GM21576 (cell line): Measurements from ENCODE around the gene CCDC34.

Experiments used
- ATAC-seq: cut with Tn5 transposase; IDR thresholded peaks from one replicate; pipeline ENCODE4 v1.9.1; 2021; ENCODE audit warnings: mild to moderate bottlenecking, moderate library complexity; ENCODE audit not compliant: unreplicated experiment

Gene CCDC34

GRCh38 chr11:27392278-27393114 lies 29.5 kb upstream of the CCDC34 start:
- no peak for ATAC-seq

- no peak for ATAC-seq
These were observed 28.5 kb upstream of the CCDC34 start for GRCh38 chr11:27391331-27392015.

GRCh38 chr11:27390318-27391295 lies 27.6 kb upstream of the CCDC34 start:
- ATAC-seq = no peak

- no peak for ATAC-seq
These were observed 25.9 kb upstream of the CCDC34 start for GRCh38 chr11:27388869-27389268.

- ATAC-seq = no peak
These were observed 25.0 kb upstream of the CCDC34 start for GRCh38 chr11:27388001-27388400.

GRCh38 chr11:27387362-27387761 lies 24.3 kb upstream of the CCDC34 start:
- no peak for ATAC-seq

- ATAC-seq = no peak
These were observed 23.3 kb upstream of the CCDC34 start for GRCh38 chr11:27386181-27386845.

- no peak for ATAC-seq
These were observed 22.2 kb upstream of the CCDC34 start for GRCh38 chr11:27385245-27385644.

GRCh38 chr11:27384227-27384626 lies 21.2 kb upstream of the CCDC34 start:
- no peak for ATAC-seq

- no peak for ATAC-seq
These were observed 20.6 kb upstream of the CCDC34 start for GRCh38 chr11:27383645-27384044.

- no peak for ATAC-seq
These were observed 18.2 kb upstream of the CCDC34 start for GRCh38 chr11:27381238-27381666.

GRCh38 chr11:27380771-27381170 lies 17.8 kb upstream of the CCDC34 start:
- no peak for ATAC-seq

- ATAC-seq = no peak
These were observed 16.4 kb upstream of the CCDC34 start for GRCh38 chr11:27379449-27379848.

- no peak for ATAC-seq
These were observed 12.4 kb upstream of the CCDC34 start for GRCh38 chr11:27375370-27375769.

GRCh38 chr11:27373856-27374602 lies 11.0 kb upstream of the CCDC34 start:
- no peak for ATAC-seq

GRCh38 chr11:27373392-27373791 lies 10.4 kb upstream of the CCDC34 start:
- no peak for ATAC-seq

GRCh38 chr11:27372164-27372563 lies 9.1 kb upstream of the CCDC34 start:
- no peak for ATAC-seq

GRCh38 chr11:27371489-27371888 lies 8.5 kb upstream of the CCDC34 start:
- ATAC-seq = no peak

- no peak for ATAC-seq
These were observed 7.4 kb upstream of the CCDC34 start for GRCh38 chr11:27370374-27370773.

- no peak for ATAC-seq
These were observed 4.9 kb upstream of the CCDC34 start for GRCh38 chr11:27367881-27368280.
